GM18861 (cell line): Measurements from ENCODE around the gene TPM4.
"Not testable (repeated sequence)": the region's sequence is repeated elsewhere in the genome, so short reads cannot be mapped to it uniquely, and the experiment has no call there.

Source experiments
- ATAC-seq: cut with Tn5 transposase; IDR thresholded peaks from one replicate; pipeline ENCODE4 v1.9.1; 2021; ENCODE audit not compliant: unreplicated experiment

Gene TPM4

DNA sequence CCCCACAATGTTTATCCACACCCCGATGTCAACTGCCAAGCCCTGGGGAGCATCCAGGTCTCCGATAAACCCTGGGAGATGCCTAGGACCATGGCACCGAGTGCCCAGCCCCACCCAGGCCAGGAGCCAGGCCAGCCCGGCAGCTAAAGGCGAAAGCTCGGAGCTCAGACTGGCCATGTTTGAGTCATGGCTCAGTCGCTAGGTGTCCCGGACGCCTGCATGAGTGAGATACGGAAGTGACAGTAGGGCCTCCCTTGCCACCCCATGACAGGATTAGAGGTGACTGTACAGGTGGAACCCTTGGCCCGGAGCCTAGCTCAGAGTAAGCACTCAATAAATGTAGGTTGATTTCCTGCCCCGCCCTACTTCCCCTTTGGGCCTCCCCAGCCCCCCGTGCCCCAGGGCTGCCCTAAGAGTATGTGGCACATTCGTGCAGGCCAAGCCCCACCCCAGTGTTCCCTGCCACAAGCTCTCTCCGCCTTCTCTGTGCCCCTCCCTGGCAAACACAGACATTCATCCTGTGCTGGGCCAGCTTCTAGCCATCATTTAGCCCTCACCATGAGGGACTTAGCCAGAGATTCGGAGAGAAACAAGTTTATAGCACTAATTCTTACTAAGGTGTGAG lies 5.8 kb upstream of the TPM4 start:
- ATAC-seq = peak; percentile 56

GRCh38 chr19:16071072-16071691 lies 5.1 kb upstream of the TPM4 start:
- ATAC-seq = no peak

- no peak for ATAC-seq
Measured at GRCh38 chr19:16073481-16073880, 2.8 kb upstream of the TPM4 start.

GRCh38 chr19:16073988-16074387 lies 2.3 kb upstream of the TPM4 start:
- no peak for ATAC-seq

DNA sequence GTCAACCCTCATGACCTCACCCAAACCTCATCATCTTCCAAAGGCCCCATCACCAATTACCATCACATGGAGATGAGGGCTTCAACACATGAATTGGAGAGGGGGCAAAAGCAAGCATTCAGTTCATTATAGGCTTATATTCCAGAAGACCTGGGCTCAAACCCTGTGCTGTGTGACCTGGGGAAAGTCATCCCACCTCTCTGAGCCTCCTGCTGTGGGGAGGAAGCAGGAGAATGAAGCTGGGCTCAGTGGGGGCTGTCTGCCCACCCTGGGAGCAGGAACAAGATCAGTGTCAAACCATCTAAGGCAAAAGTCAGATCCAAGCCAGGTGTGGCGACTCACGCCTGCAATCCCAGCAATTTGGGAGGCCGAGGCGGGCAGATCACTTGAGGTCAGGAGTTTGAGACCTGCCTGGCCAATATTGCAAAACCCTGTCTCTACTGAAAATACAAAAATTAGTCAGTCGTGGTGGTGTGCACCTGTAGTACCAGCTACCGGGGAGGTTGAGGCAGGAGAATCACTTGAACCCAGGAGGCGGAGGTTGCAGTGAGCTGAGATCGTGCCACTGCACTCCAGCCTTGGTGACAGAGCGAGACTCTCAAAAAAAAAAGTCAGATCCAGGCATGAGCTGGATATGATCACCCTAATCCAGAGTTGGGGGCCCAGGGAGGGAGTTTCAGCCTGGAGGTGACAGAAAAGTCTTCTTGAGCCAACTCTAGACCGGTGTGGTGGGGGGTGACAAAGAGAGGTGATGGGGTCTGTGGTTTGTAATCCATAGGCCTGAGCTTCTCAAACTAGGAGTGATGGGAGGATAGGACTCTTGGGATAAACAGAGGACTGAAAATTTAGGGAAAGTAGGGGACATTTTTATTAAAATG lies 1.6 kb upstream of the TPM4 start:
- no peak for ATAC-seq

DNA sequence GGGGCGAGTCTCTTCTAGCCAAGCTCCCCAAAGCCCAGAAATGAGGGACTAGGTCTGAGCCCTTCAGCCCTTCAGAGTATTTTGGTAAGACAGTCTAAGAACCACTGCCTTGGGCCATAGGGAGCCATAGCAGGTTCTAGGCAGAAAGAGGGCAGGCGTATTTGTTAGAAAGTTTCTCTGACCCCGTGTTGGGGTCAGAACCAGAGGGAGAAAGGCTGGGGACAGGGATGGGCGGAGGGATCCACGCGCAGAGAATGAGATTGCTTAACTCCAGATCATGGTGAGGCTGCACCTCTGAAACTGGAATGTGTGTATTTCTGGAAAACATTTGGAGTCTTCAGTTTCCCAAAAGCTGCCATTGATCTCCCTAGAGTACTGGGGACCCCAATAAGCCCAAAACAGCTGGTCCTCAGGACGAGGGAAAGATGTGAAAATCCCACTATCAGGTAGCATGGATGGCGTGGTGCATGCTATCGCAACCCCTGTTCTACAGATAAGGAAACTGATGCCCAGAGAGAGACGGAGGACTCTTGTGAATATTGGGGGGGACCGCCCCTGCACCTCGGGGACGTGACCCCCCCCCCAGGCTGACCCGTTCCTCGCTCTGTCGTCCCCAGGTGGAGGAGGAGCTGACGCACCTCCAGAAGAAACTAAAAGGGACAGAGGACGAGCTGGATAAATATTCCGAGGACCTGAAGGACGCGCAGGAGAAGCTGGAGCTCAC lies 703 bp upstream of the TPM4 start:
- no peak for ATAC-seq

DNA sequence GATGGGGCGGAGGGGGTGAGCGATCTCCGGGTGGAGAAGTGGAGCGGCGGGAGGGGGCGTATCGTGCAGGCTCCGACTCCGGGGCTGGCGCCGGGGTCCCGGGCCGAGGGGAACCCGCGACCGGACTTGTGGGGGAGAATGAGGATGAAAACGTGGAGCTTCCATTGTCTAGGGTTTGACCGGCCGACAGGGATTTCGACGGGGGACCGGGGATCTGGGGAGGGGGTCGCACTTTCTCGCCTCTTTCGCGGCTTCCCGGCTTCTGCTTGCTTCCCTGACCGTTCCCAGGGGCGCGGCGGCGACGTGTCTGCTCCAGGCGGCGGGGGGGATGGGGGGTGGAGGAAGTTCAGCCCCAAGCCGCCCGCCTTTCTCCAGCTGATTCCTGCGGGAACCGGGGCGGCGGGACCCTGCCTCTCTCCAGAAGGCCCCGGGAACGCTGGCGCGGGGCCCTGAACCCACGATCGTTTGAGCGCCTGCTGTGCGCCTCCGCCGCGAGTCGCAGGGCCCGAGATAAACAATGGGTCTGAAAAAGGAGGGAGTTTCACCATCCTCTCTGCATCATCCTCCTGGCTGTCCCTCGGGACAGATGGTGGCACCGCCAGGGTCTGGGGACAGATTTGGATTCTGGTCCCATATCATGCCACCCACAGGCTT lies 790 bp downstream of the TPM4 start:
- ATAC-seq = no peak

DNA sequence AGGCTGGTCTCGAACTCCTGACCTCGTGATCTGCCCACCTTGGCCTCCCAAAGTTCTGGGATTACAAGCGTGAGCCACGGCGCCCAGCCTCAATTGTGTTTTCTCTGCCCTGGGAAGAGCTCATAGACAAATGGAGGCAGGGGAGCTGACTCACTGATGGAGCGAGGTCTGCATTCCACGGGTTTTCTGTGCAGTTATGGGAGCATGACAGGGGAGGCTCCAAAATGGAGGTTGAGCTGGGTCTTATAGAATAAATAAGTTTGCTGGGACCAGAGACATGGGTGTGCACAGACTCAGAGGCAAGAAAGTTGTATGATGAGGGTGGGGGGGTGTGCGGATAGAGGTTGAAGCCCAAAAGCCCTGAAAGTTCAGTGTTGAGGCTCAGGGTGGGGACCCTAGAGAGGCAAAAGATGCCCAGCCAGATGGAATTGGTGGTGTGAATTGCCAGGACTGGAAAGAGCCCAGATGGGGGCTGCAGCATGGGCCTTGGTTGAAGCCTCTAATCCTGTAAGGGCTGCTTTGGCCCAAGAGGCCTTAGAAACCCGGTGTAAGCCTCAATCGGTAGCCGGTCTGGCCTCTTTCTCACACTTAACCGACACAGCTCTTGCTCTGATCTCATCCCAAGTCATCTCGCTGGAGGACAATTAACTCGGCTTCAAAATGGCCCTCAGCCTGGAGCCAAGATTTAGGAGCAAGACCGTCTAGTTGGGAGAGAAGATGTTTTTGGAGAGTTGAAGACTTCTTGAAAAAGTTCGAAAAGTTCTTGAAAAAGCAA lies 1.9 kb downstream of the TPM4 start:
- ATAC-seq = no peak

DNA sequence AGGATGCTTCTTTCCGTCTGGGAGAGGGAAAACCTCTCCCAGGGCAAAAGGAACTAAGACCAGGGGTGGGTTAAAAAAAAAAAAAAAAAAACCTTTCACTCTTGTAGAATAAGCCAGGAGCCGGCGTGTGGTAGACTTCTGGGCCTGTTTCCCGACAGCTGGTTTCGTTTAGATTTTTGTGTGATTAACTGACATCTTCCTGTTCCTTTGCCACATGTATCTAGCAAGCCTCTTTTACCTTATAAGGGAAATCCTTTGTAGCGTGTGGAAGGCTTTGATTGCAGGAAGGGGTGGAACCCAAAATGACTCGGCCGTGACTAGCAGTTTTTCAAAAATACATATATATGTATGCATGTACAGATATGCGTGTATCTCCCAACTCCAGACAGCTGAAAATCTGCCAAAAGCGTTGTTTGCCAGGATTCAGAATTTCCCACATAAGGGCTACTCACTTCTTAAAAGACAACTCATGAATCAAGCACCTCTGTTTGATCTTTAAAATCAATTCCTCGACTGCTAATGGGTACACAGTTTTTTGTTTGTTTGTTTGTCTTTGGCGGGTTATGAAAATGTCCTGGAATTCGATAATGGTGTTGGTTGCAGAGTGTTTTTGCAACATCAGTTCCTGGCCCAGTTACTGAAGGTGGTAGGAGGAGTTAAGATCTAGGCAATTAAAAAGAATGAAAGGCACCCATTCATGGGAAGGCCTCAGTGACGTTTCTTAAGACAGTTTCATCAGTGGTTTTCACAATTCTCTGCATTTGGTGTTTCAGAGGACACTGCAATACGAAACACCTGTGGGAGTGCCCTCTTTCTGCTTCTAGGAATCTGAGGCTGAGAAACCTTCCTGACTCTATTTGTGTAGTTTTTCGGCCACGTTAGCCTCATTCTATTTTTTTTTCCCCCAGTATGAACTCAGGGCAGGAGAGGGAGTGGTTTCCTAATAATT lies 2.7 kb downstream of the TPM4 start:
- ATAC-seq = peak; percentile 41

GRCh38 chr19:16084067-16084685 lies 7.9 kb downstream of the TPM4 start:
- ATAC-seq = no peak

GRCh38 chr19:16085115-16085514 lies 8.8 kb downstream of the TPM4 start:
- ATAC-seq = no peak

DNA sequence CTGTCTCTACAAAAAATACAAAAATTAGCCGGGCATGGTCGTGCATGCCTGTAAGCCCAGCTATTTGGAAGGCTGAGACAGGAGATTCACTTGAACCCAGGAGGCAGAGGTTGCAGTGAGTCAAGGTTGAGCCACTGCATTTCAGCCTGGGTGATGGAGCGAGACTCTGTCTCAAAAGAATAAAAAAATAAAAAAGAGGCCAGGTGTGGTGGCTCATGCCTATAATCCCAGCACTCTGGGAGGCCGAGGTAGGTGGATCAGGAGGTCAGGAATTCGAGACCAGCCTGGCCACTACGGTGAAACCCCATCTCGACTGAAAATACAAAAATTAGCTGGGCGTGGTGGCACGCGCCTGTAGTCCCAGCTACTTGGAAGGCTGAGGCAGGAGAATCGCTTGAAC lies 11.1 kb downstream of the TPM4 start:
- not testable (repeated sequence) for ATAC-seq

GRCh38 chr19:16087940-16088339 lies 11.6 kb downstream of the TPM4 start:
- no peak for ATAC-seq

GRCh38 chr19:16088351-16089009 lies 12.2 kb downstream of the TPM4 start:
- no peak for ATAC-seq

DNA sequence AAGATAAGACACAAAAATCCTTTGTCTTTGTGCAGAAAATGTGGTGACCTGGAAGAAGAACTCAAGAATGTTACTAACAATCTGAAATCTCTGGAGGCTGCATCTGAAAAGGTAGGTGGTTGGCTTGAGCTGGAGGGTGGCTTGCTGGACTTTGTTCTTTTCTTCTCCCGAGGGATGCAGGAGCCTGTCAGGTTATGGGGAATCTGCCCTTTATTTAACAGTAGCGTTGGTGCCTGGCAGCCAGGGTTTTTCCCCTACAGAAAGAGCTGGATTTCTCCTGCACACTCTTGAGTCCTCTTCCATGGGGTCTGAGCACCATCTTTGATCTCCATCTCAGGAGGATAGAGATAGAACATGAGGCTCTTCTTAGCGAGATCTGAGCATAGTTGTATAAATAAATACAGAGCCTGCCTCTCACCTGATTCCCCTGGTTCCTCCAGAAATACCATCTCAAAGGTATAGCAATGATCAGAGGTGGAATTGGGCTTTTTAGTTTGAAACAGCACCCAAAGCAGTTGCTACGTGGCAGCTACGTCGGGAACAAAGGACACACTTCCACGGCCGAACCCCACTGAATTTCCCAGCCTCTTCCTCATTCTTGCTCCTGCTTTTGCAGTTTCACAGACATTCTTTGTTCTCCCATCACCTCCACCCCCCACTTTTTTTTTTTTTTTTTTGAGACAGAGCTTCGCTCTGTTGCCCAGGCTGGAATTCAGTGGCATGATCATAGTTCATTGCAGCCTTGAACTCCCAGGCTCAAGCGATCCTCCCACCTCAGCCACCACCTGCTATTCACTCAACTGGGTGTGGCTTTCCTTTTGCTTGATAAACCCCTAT lies 12.9 kb downstream of the TPM4 start:
- ATAC-seq = no peak

GRCh38 chr19:16091546-16092475 lies 15.5 kb downstream of the TPM4 start:
- ATAC-seq = no peak
